GM19455 (cell line): ENCODE data around the gene PLPPR5.

Experiments
- ATAC-seq: cut with Tn5 transposase; IDR thresholded peaks from one replicate; pipeline ENCODE4 v1.9.1; 2021; ENCODE audit not compliant: unreplicated experiment

The PLPPR5 gene

DNA sequence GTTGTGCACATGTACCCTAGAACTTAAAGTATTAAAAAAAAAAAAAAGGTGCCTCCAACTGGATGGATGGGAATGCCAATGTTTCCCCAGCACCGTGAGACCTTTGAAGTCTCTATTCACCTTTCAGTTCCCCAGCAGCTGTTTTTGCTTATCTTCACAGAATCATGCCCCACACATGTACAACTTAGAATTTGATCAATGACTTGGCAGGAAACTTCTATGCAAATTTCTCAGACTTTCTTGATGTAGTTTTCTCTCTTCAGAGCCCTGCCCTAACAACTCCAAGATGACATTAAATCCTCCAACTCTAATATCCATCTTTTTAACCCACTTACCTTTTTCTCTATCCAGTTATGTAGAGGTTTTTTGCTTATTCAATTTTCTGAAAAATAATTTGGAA, 144.3 kb downstream of the PLPPR5 start:
- no peak for ATAC-seq

DNA sequence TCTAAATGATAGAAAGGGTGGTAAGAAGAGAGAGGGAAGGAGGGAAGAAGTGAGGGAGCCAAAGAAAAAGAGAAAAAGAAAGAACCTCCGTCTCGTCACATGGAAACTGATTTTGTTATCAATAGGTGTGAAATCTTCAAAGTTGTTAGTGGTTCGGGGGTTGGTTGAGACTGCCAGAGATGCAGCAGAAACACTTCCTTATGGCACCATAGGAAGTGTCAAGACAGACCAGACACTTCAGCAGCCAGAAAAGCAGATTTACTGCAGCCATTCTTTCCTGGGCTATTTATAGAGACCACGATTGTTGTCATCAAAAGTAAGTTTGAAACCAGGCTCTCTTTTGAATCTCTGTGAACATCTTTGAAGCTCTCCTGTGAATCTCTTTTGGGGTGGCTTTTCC, 150.5 kb downstream of the PLPPR5 start:
- no peak for ATAC-seq

DNA sequence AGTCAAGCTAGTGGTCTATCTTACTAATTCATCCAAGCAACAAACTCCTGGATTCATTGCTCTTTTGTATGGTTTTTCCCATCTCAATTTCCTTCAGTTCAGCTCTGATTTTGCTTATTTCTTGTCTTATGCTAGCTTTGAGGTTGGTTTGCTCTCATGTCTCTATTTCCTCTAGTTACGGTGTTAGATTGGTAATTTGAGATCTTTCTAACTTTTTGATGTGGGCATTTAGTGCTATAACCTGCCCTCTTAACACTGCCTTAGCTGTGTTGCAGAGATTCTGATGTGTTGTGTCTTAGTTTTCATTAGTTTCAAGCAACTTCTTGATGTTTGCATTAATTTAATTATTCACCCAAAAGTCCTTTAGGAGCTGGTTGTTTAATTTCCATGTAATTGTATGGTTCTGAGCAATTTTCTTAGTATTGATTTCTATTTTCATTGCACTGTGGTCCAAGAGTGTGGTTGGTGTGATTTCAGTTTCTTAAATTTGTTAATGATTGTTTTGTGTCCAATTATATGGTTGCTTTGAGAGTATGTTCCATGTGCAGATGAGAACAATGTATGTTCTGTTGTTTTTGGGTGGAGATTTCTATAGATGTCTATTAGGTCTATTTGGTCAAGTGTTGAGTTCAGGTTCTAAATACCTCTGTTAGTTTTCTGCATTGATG, 154.6 kb downstream of the PLPPR5 start:
- no peak for ATAC-seq

DNA sequence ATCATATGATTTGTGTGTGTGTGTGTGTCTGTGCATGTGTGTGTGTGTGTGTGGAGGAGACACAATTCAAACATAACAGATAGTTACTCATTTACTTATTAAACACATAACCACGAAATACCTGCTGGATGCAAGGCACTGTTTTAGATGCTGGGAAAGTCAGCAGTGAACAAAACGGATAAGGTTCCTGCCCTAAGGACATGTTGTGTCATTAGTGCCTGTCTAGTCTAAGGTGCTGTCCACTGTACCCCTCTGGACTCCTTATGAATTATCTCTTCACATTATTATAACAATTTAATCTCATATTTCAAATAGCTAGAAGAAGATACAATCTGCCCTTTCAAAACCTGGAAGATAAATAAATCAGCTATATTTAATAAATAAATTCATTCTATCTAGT, 162.4 kb downstream of the PLPPR5 start:
- no peak for ATAC-seq
